SU-DHL-6 (cell line): ENCODE measurements around the gene CECR2.

Experiments used
- H2AFZ ChIP-seq: fragments of 200-600 bp; sonication (generic); 2 replicates; pipeline ENCODE4 v1.6.1; 2014; ENCODE audit warnings: low read depth, mild to moderate bottlenecking, moderate library complexity, mixed read lengths, antibody characterized with exemption, low read length; ENCODE audit not compliant: severe bottlenecking
- H3F3A ChIP-seq: fragments of 200-600 bp; shearing (Covaris generic); 2 replicates; pipeline ENCODE4 v1.6.0; 2016; ENCODE audit warnings: antibody characterized with exemption, mild to moderate bottlenecking; ENCODE audit not compliant: insufficient read depth
- H3K27ac ChIP-seq: fragments of 200-600 bp; sonication (generic); 2 replicates; pipeline ENCODE4 v1.5.1; 2016; ENCODE audit warnings: low read depth, mild to moderate bottlenecking, low read length, moderate library complexity, mixed read lengths
- H3K27me3 ChIP-seq: fragments of 200-600 bp; sonication (generic), shearing (Covaris generic); 2 replicates; pipeline ENCODE4 v1.6.0; 2014; ENCODE audit warnings: mild to moderate bottlenecking, low read length
- H3K36me3 ChIP-seq: fragments of 200-600 bp; sonication (generic); 2 replicates; pipeline ENCODE4 v1.6.1; 2014; ENCODE audit warnings: mild to moderate bottlenecking, low read length, mixed read lengths
- H3K4me2 ChIP-seq: fragments of 300-600, 200-600 bp; shearing (Covaris generic), sonication (generic); 2 replicates; pipeline ENCODE4 v1.6.0; 2014; ENCODE audit warnings: low read length, low read depth, mild to moderate bottlenecking; ENCODE audit not compliant: poor library complexity, severe bottlenecking
- H3K4me3 ChIP-seq: fragments of 200-600 bp; sonication (generic); 2 replicates; pipeline ENCODE4 v1.5.1; 2014; ENCODE audit warnings: antibody characterized with exemption, low read length, mild to moderate bottlenecking, mixed read lengths; ENCODE audit not compliant: insufficient read depth, poor library complexity, severe bottlenecking
- H3K79me2 ChIP-seq: fragments of 200-600 bp; sonication (generic); 2 replicates; pipeline ENCODE4 v1.6.1; 2014; ENCODE audit warnings: mild to moderate bottlenecking, low read length, moderate library complexity; ENCODE audit not compliant: insufficient read depth
- H3K9ac ChIP-seq: fragments of 200-600 bp; sonication (generic); 2 replicates; pipeline ENCODE4 v1.7.0; 2014; ENCODE audit warnings: mild to moderate bottlenecking, low read length
- H3K9me2 ChIP-seq: fragments of 200-600 bp; sonication (generic); replicated peaks from 2 replicates; pipeline ENCODE4 v1.6.1; 2014; ENCODE audit warnings: low read length; ENCODE audit not compliant: insufficient read depth
- H3K9me3 ChIP-seq: fragments of 200-600 bp; sonication (generic); 2 replicates; pipeline ENCODE4 v1.6.1; 2014; ENCODE audit warnings: low read length, mixed read lengths; ENCODE audit not compliant: insufficient read depth
- H4K20me1 ChIP-seq: fragments of 200-600 bp; sonication (generic); 2 replicates; pipeline ENCODE4 v1.6.1; 2014; ENCODE audit warnings: low read depth, mild to moderate bottlenecking, antibody characterized with exemption, low read length, moderate library complexity, mixed read lengths
- CTCF ChIP-seq: fragments of 200-600 bp; sonication (generic); IDR thresholded peaks from one replicate; pipeline ENCODE4 v1.5.1; 2017; ENCODE audit warnings: antibody characterized with exemption, mild to moderate bottlenecking, low read length, moderate library complexity; ENCODE audit not compliant: insufficient read depth, poor library complexity, severe bottlenecking
- EZH2phosphoT487 ChIP-seq: fragments of 200-600 bp; sonication (generic), shearing (Covaris generic); conservative IDR thresholded peaks from 2 replicates; pipeline ENCODE4 v1.6.1; 2018; ENCODE audit warnings: mild to moderate bottlenecking, antibody characterized with exemption, low read length, moderate library complexity, mixed read lengths

CECR2 gene

GRCh38 chr22:17508110-17508509, 138.8 kb downstream of the CECR2 start:
- Histone ChIP-seq H3K4me2 (no peak overlapping the region), H3K4me3 (no peak overlapping the region), H2AFZ (no peak overlapping the region), H3K79me2 (no peaks in the 10 kb centered on the region), H3K36me3 (no peaks in the 10 kb centered on the region), H3K9ac (no peak overlapping the region), H4K20me1 (no peaks in the 10 kb centered on the region), H3K9me2 (no peaks in the 10 kb centered on the region), H3K27ac (no peak overlapping the region), H3K9me3 (no peaks in the 10 kb centered on the region), H3K27me3 (no peaks in the 10 kb centered on the region), H3F3A (no peaks in the 10 kb centered on the region)
- no peak for TF ChIP-seq CTCF
- no peak for TF ChIP-seq EZH2phosphoT487

GRCh38 chr22:17512960-17513359, 143.7 kb downstream of the CECR2 start:
- Histone ChIP-seq H3K36me3 (no peaks in the 10 kb centered on the region), H3K27me3 (no peaks in the 10 kb centered on the region), H3K79me2 (no peaks in the 10 kb centered on the region)

GRCh38 chr22:17513612-17514011, 144.4 kb downstream of the CECR2 start:
- Histone ChIP-seq H3K4me3 (no peak overlapping the region), H3K9me3 (no peaks in the 10 kb centered on the region), H3K79me2 (no peaks in the 10 kb centered on the region), H3K9me2 (no peaks in the 10 kb centered on the region), H2AFZ (no peak overlapping the region), H3K9ac (no peak overlapping the region), H3F3A (no peaks in the 10 kb centered on the region), H3K4me2 (no peak overlapping the region), H3K27ac (no peak overlapping the region), H3K36me3 (no peaks in the 10 kb centered on the region), H3K27me3 (no peaks in the 10 kb centered on the region), H4K20me1 (no peaks in the 10 kb centered on the region)
- no peak for TF ChIP-seq EZH2phosphoT487
- TF ChIP-seq CTCF = no peak

More at GRCh38 chr22:17512960-17513359, 143.7 kb downstream of the CECR2 start:
- H3K9ac ChIP-seq = no peak overlapping the region
- H3K9me2 ChIP-seq = no peaks in the 10 kb centered on the region
- H3K4me2 ChIP-seq = no peak overlapping the region
- no peak overlapping the region for H3K27ac ChIP-seq
- H3K9me3 ChIP-seq = no peaks in the 10 kb centered on the region
- H3K4me3 ChIP-seq = no peak overlapping the region
- TF ChIP-seq CTCF (no peak), EZH2phosphoT487 (no peak)
- no peaks in the 10 kb centered on the region for H4K20me1 ChIP-seq
- no peak overlapping the region for H2AFZ ChIP-seq
- H3F3A ChIP-seq = no peaks in the 10 kb centered on the region

GRCh38 chr22:17514084-17514483, 144.8 kb downstream of the CECR2 start:
- no peak overlapping the region for H3K9ac ChIP-seq
- no peaks in the 10 kb centered on the region for H3F3A ChIP-seq
- no peaks in the 10 kb centered on the region for H3K9me3 ChIP-seq
- H3K27me3 ChIP-seq = no peaks in the 10 kb centered on the region
- no peak overlapping the region for H2AFZ ChIP-seq
- no peak overlapping the region for H3K4me3 ChIP-seq
- no peak overlapping the region for H3K4me2 ChIP-seq
- no peaks in the 10 kb centered on the region for H3K36me3 ChIP-seq
- no peaks in the 10 kb centered on the region for H3K79me2 ChIP-seq
- no peak overlapping the region for H3K27ac ChIP-seq
- H4K20me1 ChIP-seq = no peaks in the 10 kb centered on the region
- TF ChIP-seq CTCF (no peak), EZH2phosphoT487 (no peak)
- H3K9me2 ChIP-seq = no peaks in the 10 kb centered on the region
